ENCODE data around the gene ERGIC1. TPM values are rescaled to one million over a fixed set of nuclear protein-coding genes. Genes with fewer than 3 reads are reported as not detected.

The ERGIC1 gene
- total and polyA plus RNA-seq, 2 of the 8 experiments (the other 6 are each of a cell fraction or from before 2014, with no cell fraction given): 95.3 to 106 TPM

DNA sequence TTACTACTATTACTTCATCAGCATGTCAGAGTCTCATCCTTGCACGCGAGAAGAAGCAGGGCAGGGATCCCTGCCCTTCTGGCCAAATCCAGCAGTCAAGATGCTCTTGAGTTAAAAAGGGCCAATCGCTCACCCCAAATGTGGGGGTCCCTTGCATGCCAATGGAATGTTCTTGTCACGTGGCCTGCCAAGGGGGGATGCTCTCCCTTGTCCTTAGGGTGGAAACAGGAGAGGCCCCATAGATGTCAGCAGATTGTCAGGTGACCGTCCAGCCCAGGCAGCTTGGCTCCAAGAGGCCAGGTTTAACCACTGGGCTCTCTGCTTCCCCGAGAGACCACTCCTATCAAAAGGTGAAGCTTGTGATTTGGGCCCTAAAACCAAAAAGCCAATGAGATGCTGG, 37.7 kb upstream of the ERGIC1 start:
- Histone ChIP-seq H2BK15ac (ENCODE audit: low read length) (no peak overlapping the region), H3K4me1 (replicated peaks in 1 of 4; ENCODE audit: control insufficient read depth in 3 of 4, insufficient read depth in 4 of 4, low read length in 3 of 4) (no peaks in the 10 kb centered on the region), H3K4me3 (ENCODE audit: extremely low read depth in 1 of 4, insufficient read depth in 2 of 4, low read depth in 3 of 4, low read length in 4 of 4) (no peak overlapping the region), H4K8ac (ENCODE audit: extremely low read depth, insufficient read depth, low read length) (no peak overlapping the region), H4K20me1 (replicated peaks in 1 of 2; ENCODE audit: control insufficient read depth in 1 of 2, insufficient read depth in 2 of 2, low read length in 2 of 2) (no peaks in the 10 kb centered on the region), H3K14ac (ENCODE audit: insufficient read length) (no peak overlapping the region), H2BK120ac (replicated peaks; ENCODE audit: low read depth, low read length) (no peak overlapping the region), H3K27ac (ENCODE audit: low read depth, low read length) (no peak overlapping the region), H3K4ac (replicated peaks; ENCODE audit: insufficient read length, low read depth, low read length) (no peak overlapping the region), H3K4me2 (ENCODE audit: insufficient read depth in 1 of 2, low read depth in 2 of 2, low read length in 2 of 2) (no peak overlapping the region), H3K23me2 (ENCODE audit: low read depth, low read length) (no peaks in the 10 kb centered on the region), H2AK5ac (ENCODE audit: low read depth, low read length) (no peak overlapping the region), H2AFZ (ENCODE audit: low read length) (no peak overlapping the region), H3K9ac (replicated peaks in 1 of 4; ENCODE audit: extremely low read depth in 1 of 4, low read depth in 3 of 4, low read length in 3 of 4) (no peak overlapping the region), H2BK12ac (ENCODE audit: low read depth, low read length) (no peak overlapping the region), H4K91ac (replicated peaks; ENCODE audit: insufficient read length, low read length) (no peak overlapping the region), H4K5ac (ENCODE audit: insufficient read length, low read depth, low read length) (no peak overlapping the region), H3K79me2 (ENCODE audit: control insufficient read depth in 1 of 2, insufficient read depth in 2 of 2, low read length in 2 of 2) (no peaks in the 10 kb centered on the region), H3K9me3 (ENCODE audit: insufficient read depth in 2 of 2, low read depth in 1 of 2, low read length in 1 of 2) (no peaks in the 10 kb centered on the region), H2BK20ac (ENCODE audit: low read length) (no peak overlapping the region), H3K79me1 (ENCODE audit: low read depth, low read length) (no peaks in the 10 kb centered on the region), H3K23ac (ENCODE audit: insufficient read length) (no peak overlapping the region), H2BK5ac (ENCODE audit: low read depth, low read length) (no peak overlapping the region), H3K36me3 (ENCODE audit: control insufficient read depth in 2 of 4, insufficient read depth in 4 of 4, low read length in 3 of 4) (no peaks in the 10 kb centered on the region), H3K27me3 (replicated peaks in 1 of 4; ENCODE audit: control insufficient read depth in 3 of 4, extremely low read depth in 1 of 4, insufficient read depth in 3 of 4, low read length in 3 of 4) (no peaks in the 10 kb centered on the region; a peak in 1 of 7 replicates), H3K56ac (replicated peaks; ENCODE audit: insufficient read length, low read depth, low read length) (no peak overlapping the region), H3K18ac (ENCODE audit: extremely low read depth, low read length) (no peak overlapping the region)
- CTCF ChIA-PET (ENCODE audit: partially characterized antibody): interaction anchor here (1.3 kb wide), 1 partner anchor 80 kb away, joined by 4 read pairs; no protein-coding TSS in a partner anchor
- FAIRE-seq: no peak
- no peak for DNase-seq (ENCODE audit: low read depth in 1 of 2, low spot score in 2 of 2)
- WGBS, 2 experiments (ENCODE audit: extremely low coverage in 1 of 2, insufficient coverage in 1 of 2, insufficient read length in 1 of 2, insufficient replicate concordance in 2 of 2, low coverage in 1 of 2, low lambda C conversion rate in 2 of 2, missing lambda C conversion rate in 1 of 2): 95% methylated on average over 6 of the region's 6 CpGs; no CpG with 5 or more reads in 1 of the 2 experiments
- POLR2A ChIA-PET (ENCODE audit: partially characterized antibody): interaction anchor here (0.9 to 1.9 kb wide), 2 partner anchors 13 to 25 kb away, joined by 3 to 4 read pairs; no protein-coding TSS in a partner anchor
- TF ChIP-seq TBP (IDR thresholded peaks at IDR 0.05; ENCODE audit: low read depth, low read length) (no peak), SIN3A (conservative IDR thresholded peaks at IDR 0.05 in 1 of 2, IDR thresholded peaks at IDR 0.05 in 1 of 2; ENCODE audit: low read depth in 1 of 2, low read length in 2 of 2) (no peak), RBBP5 (IDR thresholded peaks at IDR 0.05; ENCODE audit: borderline replicate concordance, low read depth, low read length) (no peak), CHD2 (IDR thresholded peaks at IDR 0.05; ENCODE audit: low read length) (no peak), TAF1 (IDR thresholded peaks at IDR 0.05; ENCODE audit: low read depth, low read length) (no peak), RXRA (IDR thresholded peaks at IDR 0.05; ENCODE audit: insufficient read depth, low read depth, low read length) (no peak), GTF2F1 (IDR thresholded peaks at IDR 0.05; ENCODE audit: borderline replicate concordance, low read depth, low read length) (no peak), EP300 (IDR thresholded peaks at IDR 0.05; ENCODE audit: borderline replicate concordance in 1 of 2, low read depth in 2 of 2, low read length in 2 of 2) (no peak), KDM1A (IDR thresholded peaks at IDR 0.05; ENCODE audit: borderline replicate concordance, low read length) (no peak), ASH2L (IDR thresholded peaks at IDR 0.05; ENCODE audit: low read length) (no peak)
- TF ChIP-seq, protein P1, sequence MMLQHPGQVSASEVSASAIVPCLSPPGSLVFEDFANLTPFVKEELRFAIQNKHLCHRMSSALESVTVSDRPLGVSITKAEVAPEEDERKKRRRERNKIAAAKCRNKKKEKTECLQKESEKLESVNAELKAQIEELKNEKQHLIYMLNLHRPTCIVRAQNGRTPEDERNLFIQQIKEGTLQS (IDR thresholded peaks at IDR 0.05; ENCODE audit: insufficient read depth, low read depth, low read length): no peak
- TF ChIP-seq, protein P2, sequence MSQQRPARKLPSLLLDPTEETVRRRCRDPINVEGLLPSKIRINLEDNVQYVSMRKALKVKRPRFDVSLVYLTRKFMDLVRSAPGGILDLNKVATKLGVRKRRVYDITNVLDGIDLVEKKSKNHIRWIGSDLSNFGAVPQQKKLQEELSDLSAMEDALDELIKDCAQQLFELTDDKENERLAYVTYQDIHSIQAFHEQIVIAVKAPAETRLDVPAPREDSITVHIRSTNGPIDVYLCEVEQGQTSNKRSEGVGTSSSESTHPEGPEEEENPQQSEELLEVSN (IDR thresholded peaks at IDR 0.05): no peak
